ENCODE measurements around the gene ALOX15. TPM values are rescaled to one million over a fixed set of nuclear protein-coding genes. Genes with fewer than 3 reads are reported as not detected.

ALOX15 gene
- polyA plus RNA-seq, 1 experiment, result not detected

- POLR2A ChIA-PET, result no interaction called here
- CTCF ChIA-PET, result interaction anchor here (0.6 kb wide), 1 partner anchor 106 kb away, joined by 4 read pairs; no protein-coding TSS in a partner anchor
- no peak for DNase-seq (ENCODE audit: low read depth)
Measured at GRCh38 chr17:4676791-4677190, 35.3 kb upstream of the ALOX15 start.

GRCh38 chr17:4675791-4676190, 34.3 kb upstream of the ALOX15 start:
- Histone ChIP-seq H3K36me3 (ENCODE audit: control insufficient read depth, insufficient read depth, low read length) (peaks cover 17% of the 10 kb centered on the region), H3K4me3 (ENCODE audit: low read depth, low read length) (no peak overlapping the region), H3K27me3 (ENCODE audit: control insufficient read depth, insufficient read depth, low read length) (no peaks in the 10 kb centered on the region)
- ChIA-PET CTCF (interaction anchor here (1.4 kb wide), 1 partner anchor 109 kb away, joined by 3 read pairs; no protein-coding TSS in a partner anchor), POLR2A (no interaction called here)
- TF ChIP-seq, protein P1, sequence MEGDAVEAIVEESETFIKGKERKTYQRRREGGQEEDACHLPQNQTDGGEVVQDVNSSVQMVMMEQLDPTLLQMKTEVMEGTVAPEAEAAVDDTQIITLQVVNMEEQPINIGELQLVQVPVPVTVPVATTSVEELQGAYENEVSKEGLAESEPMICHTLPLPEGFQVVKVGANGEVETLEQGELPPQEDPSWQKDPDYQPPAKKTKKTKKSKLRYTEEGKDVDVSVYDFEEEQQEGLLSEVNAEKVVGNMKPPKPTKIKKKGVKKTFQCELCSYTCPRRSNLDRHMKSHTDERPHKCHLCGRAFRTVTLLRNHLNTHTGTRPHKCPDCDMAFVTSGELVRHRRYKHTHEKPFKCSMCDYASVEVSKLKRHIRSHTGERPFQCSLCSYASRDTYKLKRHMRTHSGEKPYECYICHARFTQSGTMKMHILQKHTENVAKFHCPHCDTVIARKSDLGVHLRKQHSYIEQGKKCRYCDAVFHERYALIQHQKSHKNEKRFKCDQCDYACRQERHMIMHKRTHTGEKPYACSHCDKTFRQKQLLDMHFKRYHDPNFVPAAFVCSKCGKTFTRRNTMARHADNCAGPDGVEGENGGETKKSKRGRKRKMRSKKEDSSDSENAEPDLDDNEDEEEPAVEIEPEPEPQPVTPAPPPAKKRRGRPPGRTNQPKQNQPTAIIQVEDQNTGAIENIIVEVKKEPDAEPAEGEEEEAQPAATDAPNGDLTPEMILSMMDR (IDR thresholded peaks at IDR 0.05; ENCODE audit: insufficient read depth, low read depth, low read length), result no peak
- no peak for DNase-seq (ENCODE audit: low read depth)

More at GRCh38 chr17:4676791-4677190, 35.3 kb upstream of the ALOX15 start:
- no peak overlapping the region for H3K4me3 ChIP-seq (ENCODE audit: low read depth, low read length)
- H3K36me3 ChIP-seq (ENCODE audit: control insufficient read depth, insufficient read depth, low read length), result peaks cover 18% of the 10 kb centered on the region
- TF ChIP-seq, protein P1 (IDR thresholded peaks at IDR 0.05; ENCODE audit: insufficient read depth, low read depth, low read length), result no peak
- H3K27me3 ChIP-seq (ENCODE audit: control insufficient read depth, insufficient read depth, low read length), result no peaks in the 10 kb centered on the region

DNA sequence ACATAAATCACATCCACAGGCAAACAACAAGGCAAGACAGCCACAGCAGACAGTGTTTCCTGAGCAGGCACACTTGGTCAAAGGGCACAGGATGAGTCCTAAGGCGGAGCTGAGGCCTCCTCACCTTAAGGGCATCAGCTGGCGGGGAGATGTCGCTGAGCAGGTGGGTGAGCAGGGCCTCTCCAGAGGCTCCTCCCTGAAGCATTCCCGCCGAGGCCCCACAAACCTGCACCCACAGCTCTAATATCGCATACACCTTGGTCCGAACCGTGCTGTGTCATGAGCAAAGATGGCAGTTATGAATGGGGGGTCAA, 33.2 kb upstream of the ALOX15 start:
- H3K36me3 ChIP-seq (ENCODE audit: control insufficient read depth, insufficient read depth, low read length), result peaks cover 17% of the 10 kb centered on the region
- no peak overlapping the region for H3K4me3 ChIP-seq (ENCODE audit: low read depth, low read length)
- no peaks in the 10 kb centered on the region for H3K27me3 ChIP-seq (ENCODE audit: control insufficient read depth, insufficient read depth, low read length)
- TF ChIP-seq, protein P1 (IDR thresholded peaks at IDR 0.05; ENCODE audit: insufficient read depth, low read depth, low read length), result no peak
- POLR2A ChIA-PET, result no interaction called here
- CTCF ChIA-PET, result interaction anchor here (1.4 kb wide), 1 partner anchor 108 kb away, joined by 3 read pairs; no protein-coding TSS in a partner anchor
- DNase-seq (ENCODE audit: low read depth), result no peak

GRCh38 chr17:4673986-4674684, 32.7 kb upstream of the ALOX15 start:
- no peak overlapping the region for H3K4me3 ChIP-seq (ENCODE audit: low read depth, low read length)
- ChIA-PET POLR2A (no interaction called here), CTCF (interaction anchor here (1.4 kb wide), 1 partner anchor 107 kb away, joined by 3 read pairs; no protein-coding TSS in a partner anchor)
- TF ChIP-seq, protein P1 (IDR thresholded peaks at IDR 0.05; ENCODE audit: insufficient read depth, low read depth, low read length), result no peak
- peaks cover 17% of the 10 kb centered on the region for H3K36me3 ChIP-seq (ENCODE audit: control insufficient read depth, insufficient read depth, low read length)
- no peaks in the 10 kb centered on the region for H3K27me3 ChIP-seq (ENCODE audit: control insufficient read depth, insufficient read depth, low read length)
- DNase-seq (ENCODE audit: low read depth), result no peak

GRCh38 chr17:4673169-4673568, 31.7 kb upstream of the ALOX15 start:
- Histone ChIP-seq H3K36me3 (ENCODE audit: control insufficient read depth, insufficient read depth, low read length) (peaks cover 17% of the 10 kb centered on the region), H3K27me3 (ENCODE audit: control insufficient read depth, insufficient read depth, low read length) (no peaks in the 10 kb centered on the region), H3K4me3 (ENCODE audit: low read depth, low read length) (no peak overlapping the region)
- no peak for DNase-seq (ENCODE audit: low read depth)
- CTCF ChIA-PET, result no interaction called here
- TF ChIP-seq, protein P1 (IDR thresholded peaks at IDR 0.05; ENCODE audit: insufficient read depth, low read depth, low read length), result no peak
- POLR2A ChIA-PET, result no interaction called here

All from BJ (cell line).